Stimulated activated CD8-positive, alpha-beta memory T cell treated with anti-CD3 and anti-CD28 coated beads, Interleukin-12 subunit alpha, Interleukin-12 subunit beta, amount 100 ng/mL, for 24 hours (primary cell): ENCODE results near the gene DCST1.

ENCODE experiments used
- DNase-seq: peaks from one replicate; pipeline ENCODE4 v3.0.0-alpha.2; 2020; ENCODE audit errors: extremely low read depth

Gene DCST1

DNA sequence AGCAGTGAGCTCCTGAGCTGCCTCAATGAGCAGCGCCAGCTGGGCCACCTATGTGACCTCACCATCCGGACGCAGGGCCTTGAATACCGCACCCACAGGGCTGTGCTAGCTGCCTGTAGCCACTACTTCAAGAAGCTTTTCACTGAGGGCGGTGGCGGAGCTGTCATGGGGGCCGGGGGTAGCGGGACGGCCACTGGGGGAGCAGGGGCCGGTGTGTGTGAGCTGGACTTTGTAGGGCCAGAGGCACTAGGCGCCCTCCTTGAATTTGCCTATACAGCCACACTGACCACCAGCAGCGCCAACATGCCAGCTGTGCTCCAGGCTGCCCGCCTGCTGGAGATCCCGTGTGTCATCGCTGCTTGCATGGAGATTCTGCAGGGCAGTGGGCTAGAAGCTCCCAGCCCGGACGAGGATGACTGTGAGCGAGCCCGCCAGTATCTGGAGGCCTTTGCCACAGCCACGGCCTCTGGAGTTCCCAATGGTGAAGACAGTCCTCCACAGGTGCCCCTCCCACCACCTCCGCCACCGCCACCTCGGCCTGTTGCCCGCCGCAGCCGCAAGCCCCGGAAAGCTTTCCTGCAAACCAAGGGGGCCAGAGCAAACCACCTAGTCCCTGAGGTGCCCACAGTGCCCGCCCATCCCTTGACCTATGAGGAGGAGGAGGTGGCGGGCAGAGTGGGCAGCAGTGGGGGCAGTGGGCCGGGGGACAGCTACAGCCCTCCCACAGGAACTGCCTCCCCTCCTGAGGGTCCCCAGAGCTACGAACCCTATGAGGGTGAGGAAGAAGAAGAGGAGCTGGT is 18.7 kb upstream of the DCST1 start:
- no peak for DNase-seq

DNA sequence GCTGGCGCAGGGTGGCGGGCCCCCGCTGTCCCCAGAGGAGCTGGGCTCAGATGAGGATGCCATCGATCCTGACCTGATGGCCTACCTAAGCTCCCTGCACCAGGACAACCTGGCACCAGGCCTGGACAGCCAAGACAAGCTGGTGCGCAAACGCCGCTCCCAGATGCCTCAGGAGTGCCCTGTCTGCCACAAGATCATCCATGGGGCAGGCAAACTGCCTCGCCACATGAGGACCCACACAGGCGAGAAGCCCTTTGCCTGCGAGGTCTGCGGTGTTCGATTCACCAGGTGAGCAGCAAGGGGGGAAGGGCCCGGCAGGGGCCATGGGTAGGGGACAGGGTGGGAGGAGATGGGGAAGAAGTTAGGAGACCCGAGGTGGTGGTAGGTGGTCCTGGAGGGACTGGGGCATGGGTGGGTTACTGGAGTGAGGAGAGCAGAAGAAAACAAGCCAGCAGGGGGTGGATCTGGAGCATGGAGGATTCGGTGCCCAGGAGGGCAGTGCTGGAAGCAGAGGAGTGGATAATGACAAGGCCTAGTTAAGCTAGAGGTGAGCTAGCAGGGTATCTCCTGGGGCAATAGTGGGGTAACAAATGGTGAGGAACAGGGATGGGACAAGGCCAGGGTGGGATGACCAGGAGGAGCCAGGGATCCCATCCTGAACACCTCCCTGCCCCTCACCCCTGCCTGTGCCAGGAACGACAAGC is 17.9 kb upstream of the DCST1 start:
- DNase-seq: no peak

DNA sequence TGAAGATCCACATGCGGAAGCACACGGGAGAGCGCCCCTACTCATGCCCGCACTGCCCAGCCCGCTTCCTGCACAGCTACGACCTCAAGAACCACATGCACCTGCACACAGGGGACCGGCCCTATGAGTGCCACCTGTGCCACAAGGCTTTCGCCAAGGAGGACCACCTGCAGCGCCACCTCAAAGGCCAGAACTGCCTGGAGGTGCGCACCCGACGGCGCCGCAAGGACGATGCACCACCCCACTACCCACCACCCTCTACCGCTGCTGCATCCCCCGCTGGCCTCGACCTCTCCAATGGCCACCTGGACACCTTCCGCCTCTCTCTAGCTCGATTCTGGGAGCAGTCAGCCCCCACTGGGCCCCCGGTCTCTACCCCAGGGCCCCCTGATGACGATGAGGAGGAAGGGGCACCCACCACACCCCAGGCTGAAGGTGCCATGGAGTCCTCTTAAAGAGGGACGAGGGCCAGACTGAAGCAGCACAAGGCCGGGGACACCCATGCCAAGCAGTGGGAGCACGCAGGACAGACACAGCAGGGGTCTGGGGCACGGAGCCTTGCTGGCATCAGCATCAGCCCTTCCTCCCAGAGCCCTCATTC is 17.3 kb upstream of the DCST1 start:
- no peak for DNase-seq

DNA sequence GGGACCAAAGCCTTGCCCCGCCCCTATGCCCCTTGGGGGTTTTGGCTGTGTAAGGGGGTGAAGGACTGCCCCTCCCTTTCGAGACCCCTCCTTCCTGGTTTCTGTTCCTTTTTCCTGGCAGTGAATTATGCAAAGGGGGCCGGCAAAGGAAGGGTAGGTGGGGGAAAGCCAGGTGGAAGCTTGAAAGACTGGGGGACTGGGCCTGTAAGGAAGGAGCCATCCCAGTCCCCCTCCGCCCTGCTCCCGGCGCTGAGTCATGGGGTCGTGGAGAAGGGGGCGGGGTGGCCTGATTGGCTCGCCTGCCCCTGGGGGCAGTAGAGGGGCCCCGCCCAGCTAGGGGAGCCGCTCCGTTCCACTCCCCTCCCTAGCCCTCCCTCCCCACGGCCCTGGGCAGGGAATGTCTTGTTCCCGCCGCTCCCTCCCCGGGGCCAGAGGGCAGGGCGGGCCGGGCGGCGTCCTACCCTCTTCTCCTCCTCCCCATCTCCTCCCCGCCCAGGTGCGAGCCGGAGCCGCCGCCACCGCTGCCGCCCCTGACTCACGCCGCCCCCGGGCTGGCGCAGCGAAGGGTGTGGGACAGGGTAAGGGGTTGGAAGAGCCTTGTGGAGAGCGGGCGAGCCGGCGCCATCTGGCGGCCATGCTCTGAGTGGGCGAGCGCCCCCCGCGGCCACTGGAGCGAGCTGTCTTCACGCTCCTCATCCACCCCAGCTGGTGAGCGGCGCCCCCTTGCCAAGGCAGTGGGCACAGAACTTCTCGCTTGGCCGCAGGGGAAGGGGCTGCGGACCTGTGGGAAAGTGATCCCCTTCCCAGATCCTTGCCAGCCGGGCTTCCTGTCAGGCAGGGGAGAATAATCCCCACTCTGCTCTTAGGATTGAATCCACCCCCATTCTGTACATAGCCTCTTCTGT is 16.3 kb upstream of the DCST1 start:
- peak; percentile 69 for DNase-seq

DNA sequence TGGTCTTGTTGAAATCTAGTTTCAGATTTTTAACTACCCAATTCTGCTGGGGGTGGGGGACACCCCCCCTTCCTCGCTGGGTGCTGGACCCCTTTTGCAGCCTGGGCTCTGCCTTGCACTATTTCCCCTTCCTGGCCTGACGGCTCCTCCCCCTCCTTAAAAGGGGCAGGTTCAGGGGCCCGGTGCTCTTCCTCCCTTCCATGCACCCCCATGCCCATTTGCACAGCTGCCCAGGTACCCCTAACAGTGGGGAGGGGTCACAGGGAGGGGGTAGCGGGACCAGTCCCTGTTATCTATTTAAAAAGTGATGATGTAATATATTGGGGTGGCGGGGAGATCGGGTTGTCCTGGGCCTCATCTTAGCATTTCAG is 15.7 kb upstream of the DCST1 start:
- no peak for DNase-seq

DNA sequence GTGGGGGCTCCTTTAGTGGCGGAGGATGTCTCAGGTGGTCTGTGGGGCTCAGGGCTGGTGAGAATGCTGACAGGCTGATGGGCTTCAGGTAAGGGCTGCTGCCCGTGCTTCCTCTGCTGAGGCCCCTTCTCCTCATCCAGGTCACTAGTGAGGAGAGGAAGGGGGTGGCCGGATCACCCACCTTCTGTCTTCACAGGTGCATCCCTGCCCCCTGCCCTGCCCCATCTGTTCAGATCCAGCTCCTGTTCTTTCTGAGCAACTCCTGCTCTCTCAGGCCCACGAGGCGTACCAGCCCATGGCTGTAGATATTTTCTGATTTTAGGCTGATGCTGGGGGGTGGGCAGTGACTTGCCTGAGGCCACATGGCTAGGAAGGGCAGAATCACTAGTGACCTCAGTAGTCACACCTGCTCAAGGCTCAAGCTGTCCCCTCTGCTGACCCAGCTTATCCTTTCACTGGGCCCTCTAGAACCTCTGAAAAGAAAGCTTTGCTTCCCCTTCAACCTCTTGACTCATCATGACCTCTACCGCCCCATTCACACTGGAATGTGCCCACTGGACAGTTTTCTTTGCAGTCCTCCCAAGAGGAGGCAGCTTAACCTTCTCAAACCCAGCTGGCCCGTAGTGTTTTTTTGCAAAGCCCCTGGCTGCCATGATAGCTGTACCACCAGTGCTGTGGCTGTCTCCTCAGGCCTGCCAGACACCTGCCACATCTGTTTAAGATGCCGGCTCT is 14.8 kb upstream of the DCST1 start:
- no peak for DNase-seq

DNA sequence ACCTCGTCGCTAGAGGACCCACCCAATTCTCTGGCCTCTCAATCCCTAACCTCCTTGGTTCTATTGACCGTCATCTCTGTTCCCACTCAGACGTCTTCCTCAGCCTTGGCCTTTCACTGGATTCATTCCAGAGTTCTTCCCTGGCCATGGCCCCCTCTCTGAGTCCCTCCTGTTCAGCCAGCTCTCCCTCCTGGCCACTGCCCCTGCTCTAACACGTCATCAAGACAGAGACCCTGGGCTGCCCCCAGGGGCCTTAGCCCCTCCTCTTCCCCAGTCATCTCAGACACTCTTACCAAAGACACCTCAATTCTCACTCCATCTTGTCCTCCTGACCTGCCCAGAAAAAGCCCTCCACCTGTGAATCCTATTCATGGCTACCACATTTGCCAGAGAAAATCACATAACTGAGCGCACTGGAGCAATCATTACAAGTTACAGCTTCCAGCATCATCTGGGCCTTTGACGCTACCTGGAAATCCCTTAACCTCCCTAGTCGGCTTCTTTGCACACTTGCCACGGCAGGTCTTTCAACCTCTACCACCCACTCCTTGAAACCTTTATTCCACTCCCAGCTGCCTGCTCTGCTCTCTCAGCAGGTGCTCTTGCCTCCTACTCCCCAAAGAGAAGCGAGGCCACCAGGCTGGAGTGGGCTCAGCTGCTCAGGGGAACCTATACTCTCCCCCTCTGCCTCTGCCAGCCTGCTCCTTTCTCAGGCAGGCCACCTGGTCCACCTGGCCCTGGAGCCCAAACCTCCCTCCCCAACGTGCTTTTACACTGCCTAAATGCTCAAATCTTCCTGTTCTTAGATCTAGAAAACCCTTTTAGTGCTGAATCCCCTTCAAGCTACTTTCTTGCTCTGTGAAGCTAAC is 14.0 kb upstream of the DCST1 start:
- no peak for DNase-seq

DNA sequence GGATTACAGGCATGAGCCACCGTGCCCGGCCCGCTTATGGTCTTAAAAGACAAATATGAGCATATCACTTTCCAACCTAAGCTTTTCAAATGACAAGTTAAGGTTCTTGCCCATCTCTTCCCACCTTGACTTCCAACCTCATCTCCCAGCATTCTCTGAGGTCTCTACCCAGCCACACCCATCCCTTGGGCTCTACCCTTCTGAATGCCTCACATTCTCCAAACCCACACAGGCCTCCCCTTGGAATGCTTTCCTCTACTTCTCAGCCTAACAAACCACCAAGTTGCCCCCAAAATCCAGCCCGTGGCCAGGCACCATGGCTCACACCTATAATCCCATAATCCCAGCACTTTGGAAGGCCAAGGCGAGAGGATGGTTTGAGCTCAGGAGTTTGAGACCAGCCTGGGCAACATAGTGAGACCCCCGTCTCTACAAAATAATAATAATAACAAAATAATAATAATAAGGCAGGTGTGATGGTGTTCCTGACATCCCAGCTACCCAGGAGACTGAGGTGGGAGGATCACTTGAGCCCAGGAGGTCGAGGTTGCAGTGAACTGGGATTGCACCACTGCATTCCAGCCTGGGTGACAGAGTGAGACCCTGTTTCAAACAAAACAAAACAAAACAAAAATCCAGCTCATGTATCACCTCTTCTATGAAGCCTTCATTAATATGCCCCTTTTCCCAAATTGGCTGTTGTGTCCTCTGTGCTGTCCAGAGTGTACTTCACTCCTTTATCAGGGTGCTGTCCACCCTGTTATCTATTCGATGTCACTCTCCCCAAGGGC is 11.3 kb upstream of the DCST1 start:
- no peak for DNase-seq

DNA sequence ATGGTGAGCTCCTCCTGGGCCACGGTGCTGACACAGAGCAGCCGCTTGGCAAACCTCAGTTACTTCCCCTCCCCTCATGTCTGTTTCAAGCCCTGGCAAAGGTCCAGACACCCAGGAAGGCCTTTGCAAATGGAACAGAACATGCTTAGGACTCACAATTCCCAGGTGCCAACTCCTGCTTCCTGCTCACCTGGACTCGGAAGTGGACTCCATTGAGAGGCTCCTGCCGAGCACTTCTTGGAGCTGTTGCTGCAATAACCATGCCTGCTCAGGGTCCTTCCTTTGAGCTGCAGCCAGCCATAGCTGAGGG is 10.7 kb upstream of the DCST1 start:
- no peak for DNase-seq

DNA sequence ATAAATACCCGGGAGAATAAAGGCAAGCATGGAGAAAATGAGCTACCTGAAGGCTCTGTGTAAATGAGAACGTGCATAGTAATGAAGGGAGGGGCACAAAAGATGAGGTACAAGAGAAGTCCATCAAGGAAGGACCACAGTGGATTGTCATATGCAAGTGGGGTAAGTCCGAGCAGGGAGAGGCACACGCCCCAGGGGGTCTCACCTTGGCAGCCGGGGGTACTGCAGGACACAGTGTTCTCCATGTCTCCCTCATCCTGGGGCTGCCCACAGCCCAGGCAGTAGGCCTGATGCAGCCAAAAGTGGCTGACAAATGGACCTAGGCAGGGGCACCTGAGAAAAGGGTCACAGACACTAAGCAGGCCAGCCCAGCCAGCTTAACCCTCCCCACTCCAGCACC is 10.0 kb upstream of the DCST1 start:
- no peak for DNase-seq

DNA sequence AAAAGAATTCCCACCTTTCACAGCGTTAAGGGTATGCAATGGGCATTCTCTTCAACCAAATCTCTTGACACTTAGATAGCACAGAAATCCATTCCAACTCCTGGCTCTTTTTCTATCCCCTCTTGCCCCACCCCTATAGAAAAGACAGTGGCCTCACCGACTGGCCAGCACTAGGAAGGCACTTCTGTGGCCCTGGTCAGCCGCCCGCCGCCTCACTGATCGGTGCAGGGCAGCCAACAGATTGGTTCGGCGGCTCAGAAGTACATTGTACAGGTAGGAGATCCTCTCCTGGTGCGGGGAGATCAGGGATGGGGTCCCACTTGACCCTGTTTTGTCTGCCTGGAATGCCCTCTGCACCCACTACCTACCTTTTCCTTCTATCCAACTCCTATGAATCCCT is 9.3 kb upstream of the DCST1 start:
- no peak for DNase-seq

DNA sequence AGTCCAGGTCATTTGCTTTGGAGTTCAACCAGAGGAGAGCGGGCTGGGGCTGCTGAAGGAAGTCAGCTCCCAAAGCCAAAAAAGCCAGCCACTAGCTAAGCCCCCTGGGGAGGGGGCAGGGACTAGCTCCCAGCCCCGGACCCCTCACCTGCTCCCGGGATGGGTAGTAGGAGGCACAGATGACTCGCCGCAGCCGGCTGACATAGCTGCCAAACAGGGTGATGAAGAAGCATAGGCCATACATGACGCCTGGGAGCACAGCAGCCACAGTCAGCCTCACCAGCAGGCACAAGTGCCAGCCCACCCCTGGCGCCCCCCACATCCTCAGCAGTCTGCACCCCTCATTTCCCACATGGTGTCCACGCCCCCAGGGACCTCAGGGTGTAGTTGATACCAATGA is 7.5 kb upstream of the DCST1 start:
- DNase-seq: no peak

DNA sequence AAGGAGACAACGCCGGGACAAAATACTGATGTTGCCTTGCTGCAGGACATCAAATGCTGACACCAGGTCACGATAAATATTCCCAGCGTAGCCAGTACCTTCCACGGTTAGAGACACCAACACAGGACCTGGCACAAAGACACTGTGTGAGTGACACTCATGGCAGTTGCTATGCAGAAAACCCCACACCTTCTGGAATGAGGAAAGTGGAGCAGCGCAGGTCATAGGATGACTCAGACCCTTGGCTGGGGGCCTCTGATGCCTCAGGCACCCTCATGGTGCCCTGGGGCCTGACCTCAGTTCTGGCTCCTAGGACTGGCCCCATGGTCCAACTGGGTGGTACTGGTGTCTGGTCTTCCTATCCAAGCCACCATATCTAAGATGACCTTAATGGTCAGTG is 7.0 kb upstream of the DCST1 start:
- DNase-seq: no peak

DNA sequence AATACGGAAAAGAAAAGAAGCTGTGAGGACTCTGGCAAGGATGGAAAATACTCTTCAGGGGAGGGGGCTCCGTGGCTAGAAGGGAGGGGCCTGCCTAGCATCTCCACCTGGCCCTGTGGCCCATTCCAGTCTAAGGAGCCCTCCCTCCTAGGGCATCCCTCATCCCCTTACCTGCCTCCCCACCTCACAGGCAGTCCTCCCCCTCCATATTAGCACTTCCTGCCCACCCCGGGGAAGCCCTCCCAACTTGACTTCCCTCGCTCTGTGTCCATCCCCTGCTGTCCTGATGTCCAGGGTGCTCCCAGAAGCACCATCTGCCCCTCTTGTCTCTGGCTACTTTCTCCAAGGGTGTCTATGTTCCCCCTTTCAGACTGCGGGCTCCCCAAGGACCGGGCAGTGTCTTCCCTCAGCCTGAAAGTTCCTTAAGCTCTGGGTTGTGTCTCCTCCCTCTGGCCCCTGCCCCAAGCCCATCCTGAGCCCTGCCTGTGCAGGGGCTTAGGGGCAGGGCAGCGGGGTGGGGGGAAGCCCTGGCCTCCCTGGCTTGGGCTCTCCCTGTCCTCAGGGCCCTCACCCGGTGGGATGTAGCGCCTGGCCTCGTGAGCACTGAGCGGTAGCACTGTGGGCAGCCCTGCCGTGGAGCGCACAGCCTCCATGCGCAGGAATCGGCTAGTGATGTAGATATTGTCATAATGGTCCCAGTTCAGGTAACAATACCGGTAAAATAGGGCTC is 3.9 kb upstream of the DCST1 start:
- DNase-seq: no peak

DNA sequence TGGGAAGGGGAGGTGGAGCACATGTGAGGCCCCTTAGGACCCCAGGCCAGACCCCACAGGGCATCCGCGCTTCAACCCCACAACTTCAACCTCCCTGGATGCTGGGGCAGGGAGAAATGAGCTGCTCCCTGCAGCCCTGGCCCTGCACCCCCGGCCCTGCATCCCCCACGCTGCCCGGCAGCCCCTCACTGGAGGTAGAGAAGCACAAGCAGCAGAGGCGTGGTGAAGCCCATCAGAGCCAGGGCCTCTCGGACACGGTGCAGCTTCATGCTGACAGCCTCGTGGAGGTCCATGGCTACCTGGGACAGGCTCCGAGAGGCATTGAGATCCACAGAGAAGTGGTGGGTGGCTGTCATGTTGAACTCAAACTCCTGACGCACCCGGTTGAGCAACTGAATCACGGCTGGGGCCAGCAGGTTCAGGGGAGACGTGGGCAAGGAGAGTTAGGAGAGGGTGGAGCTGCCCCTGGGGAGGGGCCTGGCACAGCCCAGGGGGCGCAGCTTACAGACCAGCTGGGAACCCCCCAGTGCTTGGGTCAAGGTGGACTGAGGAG is 3.3 kb upstream of the DCST1 start:
- DNase-seq: no peak

DNA sequence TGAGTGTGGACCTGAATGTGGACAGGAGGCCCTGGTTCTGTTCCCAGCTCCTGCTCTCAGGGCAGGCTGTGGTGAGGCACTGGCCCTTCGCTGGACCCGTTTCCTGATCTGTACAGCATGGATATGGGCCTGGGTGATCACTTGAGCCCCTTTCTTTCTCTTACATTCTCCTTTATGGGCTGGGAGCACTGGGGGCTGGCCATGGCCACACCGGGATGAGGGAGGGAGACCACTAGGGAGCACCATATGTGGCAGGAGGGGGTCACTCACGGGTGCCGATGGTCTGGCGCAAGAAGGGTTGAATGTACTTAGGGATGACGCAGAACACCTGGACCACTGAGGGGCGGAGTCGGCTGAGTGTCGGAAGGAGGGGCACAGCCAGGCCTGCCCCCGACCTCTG is 2.7 kb upstream of the DCST1 start:
- no peak for DNase-seq

DNA sequence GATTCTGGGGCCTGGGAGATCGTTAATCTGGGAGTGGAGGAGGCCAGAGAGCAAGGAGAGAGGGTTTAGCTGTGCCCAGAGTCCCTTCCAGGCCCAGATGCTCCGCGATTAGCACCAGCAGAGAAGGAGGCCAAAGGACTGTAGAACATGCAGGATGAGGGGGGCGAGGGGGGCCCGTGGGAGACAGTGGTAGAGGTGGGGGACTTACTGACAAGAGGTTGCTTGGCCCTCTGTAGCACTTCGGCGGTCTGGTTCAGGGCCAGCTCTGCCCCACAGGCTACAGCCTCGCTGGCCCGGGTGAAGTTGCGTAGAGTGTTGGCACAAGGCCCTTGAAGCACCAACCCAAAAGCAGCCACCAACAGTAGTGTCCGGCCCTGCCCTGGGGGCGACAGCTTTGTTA is 738 bp upstream of the DCST1 start:
- no peak for DNase-seq

DNA sequence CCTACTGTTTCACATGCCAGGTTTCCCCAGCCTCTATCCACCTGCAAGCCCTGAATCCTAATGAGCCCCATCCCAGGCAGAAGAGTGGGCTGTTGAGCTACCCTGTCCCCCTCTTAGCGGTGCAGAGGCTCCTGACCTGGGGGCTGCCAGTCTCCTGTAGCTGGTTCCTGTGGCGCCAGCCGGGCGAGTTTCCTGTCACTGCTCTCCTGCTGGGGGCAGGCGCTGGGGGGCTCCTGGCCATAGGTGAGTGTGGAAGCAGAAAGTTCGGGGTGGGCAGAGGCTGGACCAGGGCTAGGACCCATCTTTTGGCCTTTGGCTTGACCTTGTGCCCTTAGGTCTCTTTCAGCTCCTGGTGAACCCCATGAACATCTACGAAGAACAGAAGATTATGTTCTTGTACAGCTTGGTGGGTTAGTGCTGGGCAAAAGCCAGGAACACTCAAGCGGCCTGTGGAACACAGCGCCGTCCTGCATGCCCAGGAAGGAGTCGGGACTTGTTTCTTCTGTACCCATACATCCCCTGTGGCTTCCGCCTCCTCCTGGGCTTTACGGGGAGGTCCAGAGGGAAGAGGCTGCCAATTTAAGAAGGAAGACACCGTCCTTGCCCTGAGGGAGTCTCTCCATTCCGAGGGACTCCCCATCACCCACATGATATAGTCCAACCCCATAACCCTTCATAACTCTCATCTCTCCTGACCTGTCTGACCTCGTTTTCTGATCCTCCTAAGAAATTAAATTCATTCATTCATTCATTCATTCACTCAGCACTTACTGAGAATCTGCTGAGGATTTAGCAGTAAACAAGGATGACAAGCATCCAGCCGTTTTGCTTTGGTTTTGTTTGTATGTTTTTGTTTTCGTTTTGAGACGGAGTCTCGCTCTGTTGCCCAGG is 939 bp downstream of the DCST1 start:
- DNase-seq: no peak
